NCI-H345 (cell line): ENCODE results near the gene NACC2.

ENCODE experiments used
- DNase-seq: peaks from one replicate; lab custom pipeline; 2025; lab: John Stamatoyannopoulos, UW

The NACC2 gene

GRCh38 chr9:136010615-136011361 lies 84.3 kb downstream of the NACC2 start:
- DNase-seq = no peak

GRCh38 chr9:136010176-136010575 lies 84.9 kb downstream of the NACC2 start:
- DNase-seq = no peak

DNA sequence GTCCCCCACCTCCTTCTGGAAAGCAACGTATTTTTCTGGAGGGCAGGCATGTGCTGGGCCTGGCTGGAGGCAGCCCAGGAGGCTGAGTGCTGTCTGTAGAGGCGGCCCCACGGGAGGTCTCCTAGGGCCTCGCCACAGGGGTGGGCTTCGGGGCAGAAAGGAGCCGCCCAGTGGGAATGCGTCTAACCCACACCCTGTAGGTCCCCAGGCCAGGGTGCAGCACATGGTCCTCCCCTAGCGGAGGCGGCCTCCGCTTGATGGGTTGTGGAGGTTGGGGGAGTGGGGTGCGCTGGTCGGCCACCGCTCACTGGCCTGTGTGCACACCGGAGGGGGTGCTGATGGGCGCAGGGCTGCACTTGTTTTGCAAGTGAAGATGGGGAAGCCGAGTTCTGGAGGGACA lies 85.6 kb downstream of the NACC2 start:
- DNase-seq = no peak

- no peak for DNase-seq
These were observed 86.4 kb downstream of the NACC2 start for GRCh38 chr9:136008693-136008997.

GRCh38 chr9:136007934-136008692 lies 87.0 kb downstream of the NACC2 start:
- DNase-seq = no peak

GRCh38 chr9:136007276-136007933 lies 87.7 kb downstream of the NACC2 start:
- DNase-seq = no peak

- no peak for DNase-seq
These were observed 88.9 kb downstream of the NACC2 start for GRCh38 chr9:136006169-136006568.

GRCh38 chr9:136004712-136005111 lies 90.4 kb downstream of the NACC2 start:
- no peak for DNase-seq

- no peak for DNase-seq
These were observed 90.9 kb downstream of the NACC2 start for GRCh38 chr9:136004219-136004618.

GRCh38 chr9:136003411-136004218 lies 91.5 kb downstream of the NACC2 start:
- no peak for DNase-seq

DNA sequence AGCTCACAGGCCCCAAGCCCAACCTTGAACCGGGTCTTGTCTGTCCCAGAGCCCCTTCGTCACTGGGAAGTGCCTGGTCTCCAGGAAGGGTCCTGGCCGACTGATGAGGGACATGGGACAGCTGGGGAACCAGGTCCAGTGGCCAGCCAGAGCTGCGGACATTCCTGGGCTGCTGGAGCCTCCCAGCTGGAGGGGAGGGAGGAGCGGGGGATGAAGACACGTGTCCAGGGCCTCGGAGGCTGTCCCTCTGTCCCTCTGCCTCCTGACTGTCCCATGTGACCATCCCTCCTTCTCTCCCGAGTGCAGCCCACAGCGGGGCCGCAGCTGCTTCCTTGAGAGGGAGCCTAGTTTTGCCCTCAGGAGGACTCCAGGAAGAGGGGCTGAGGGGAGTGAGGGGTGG lies 92.2 kb downstream of the NACC2 start:
- DNase-seq = no peak

DNA sequence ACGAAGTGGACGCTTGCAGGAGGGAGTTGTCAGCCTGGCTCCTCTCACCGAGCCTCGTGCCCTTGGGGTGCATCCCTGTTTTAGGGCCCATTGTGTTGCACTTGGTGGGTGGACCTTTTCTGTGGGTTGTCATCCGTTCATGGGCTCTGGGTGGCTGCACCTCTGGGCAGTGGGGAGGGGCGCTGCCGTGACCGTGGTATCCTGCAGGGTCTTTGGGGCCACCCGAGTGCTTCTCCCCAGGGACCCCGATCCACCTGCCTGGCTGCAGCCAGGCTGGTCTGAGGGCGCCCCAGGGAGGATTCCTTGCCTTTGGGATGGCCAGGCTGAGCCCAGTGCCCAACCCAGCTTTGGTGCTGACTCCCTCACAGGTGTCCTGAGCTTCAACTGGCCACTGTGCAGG lies 92.9 kb downstream of the NACC2 start:
- DNase-seq = no peak

DNA sequence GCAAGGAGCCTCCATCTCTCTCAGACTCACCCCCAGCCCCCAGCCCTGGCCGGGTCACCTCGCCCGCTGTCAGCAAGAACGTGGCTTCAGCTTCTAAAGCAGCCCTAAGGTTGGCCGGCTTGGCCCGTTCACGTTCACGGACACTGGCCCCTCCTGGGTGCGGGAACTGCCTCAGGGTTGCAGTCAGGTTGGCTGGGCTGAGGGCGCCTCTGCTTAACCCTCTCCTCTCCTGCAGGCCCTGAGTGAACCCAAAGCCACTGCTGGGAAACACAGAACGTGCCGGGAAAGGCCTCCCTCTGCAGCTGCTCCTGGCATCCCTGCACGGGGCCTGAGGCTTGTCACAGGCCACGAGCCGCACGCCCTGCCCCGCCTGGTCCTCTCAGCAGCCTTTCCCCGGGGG lies 93.9 kb downstream of the NACC2 start:
- no peak for DNase-seq

DNA sequence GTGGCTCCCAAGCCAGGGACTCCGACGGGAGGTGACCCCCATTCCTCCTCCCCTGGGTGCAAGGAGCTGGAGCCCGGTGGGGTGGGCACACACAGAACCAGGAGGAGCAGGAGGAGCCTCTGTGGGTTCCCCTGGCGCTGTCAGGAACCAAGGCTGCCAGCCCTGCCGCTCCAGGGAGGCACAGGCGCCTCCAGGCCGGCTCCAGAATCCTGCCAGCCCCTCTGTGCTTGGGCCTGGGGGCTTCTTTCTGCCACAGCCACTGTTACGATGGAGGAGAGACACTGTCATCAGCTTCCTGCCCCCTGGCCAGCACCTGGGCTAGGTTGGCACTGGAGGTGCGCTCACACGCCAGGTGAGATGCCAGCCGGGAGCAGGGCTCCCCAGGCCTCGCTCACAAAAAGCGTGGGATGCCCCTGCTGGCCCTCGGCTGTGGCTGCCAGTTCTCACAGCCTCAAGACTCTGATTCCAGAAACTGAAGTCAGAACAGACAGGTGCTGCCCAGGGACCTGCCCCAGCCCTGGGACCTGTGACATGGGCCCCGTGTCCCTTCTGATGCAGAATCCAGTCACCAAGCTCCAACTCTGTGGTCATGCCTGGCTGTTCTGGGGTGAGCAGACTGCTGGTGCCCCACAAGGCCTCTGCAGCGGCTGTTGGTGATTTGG lies 96.5 kb downstream of the NACC2 start:
- no peak for DNase-seq

GRCh38 chr9:135998016-135998380 lies 97.1 kb downstream of the NACC2 start:
- DNase-seq = no peak

- no peak for DNase-seq
These were observed 97.7 kb downstream of the NACC2 start for GRCh38 chr9:135997090-135998015.

DNA sequence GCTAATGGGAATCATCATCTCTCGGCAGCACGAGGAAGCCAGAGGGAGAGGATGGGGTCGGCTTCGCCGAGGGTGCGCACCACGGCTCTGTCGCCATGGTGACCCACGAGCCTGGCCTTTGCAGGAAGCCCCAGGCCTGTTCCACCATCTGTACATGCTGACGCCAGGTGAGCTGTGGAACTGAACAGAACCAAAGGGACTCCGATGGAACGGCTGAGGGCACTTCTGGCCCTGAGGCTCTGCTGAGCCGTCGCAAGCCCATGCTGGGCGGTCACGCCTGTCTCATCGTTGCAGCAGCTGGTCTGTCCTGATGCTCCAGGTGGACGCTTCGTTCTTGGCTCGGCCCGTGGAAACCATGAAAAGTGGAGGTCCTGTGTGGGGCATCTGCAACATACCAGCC lies 99.3 kb downstream of the NACC2 start:
- no peak for DNase-seq

- DNase-seq = no peak
These were observed 100.4 kb downstream of the NACC2 start for GRCh38 chr9:135994501-135995192.

GRCh38 chr9:135993765-135994500 lies 101.2 kb downstream of the NACC2 start:
- no peak for DNase-seq

DNA sequence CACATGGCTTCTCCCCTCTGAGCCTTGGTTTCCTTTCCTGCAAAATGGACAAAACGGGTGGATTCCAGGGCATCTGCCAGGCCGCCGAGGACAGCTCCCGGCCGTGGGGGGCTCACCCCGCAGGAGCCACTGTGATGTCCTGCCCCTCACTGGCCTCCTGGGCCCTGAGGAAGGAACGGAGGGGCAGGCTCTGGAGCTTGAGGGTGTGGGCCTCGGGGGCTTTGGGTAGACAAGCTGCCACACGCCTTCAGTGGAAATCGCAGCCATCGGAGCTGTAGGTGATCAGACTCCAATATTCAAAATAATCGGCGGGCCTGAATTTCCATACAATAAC lies 101.7 kb downstream of the NACC2 start:
- DNase-seq = no peak
